ENCODE measurements around the gene HIVEP2. TPM values are rescaled to one million over a fixed set of nuclear protein-coding genes. Genes with fewer than 3 reads are reported as not detected.

The HIVEP2 gene
- total RNA-seq, 1 experiment from 2014 or later, result 4.2 TPM

DNA sequence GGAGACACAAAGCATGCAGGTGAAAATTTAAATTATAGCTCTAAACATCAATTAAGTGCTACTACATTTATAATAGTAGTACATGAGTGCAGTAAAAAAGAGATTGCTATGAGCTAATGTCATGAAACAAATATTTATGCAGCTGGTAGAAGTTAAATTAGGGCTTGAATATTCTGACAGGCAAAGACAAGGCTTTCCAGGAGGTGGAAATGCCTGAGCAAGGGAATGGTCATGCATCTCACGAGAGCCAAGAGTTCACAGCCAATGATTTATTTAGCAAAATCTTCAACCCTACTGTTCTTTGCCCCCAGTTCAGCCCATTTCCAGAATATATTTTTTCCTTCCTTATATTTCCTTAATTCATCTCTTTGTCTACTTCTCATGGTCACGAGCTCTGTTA lies 128.9 kb downstream of the HIVEP2 start:
- no peak overlapping the region for H3K56ac ChIP-seq (ENCODE audit: insufficient read length, low read depth, low read length)
- no peak overlapping the region for H4K8ac ChIP-seq (replicated peaks; ENCODE audit: insufficient read length, low read depth, low read length)
- no peak overlapping the region for H2AFZ ChIP-seq (ENCODE audit: low read length)
- 100% methylated on average over 1 of the region's 2 CpGs for WGBS (ENCODE audit: extremely low coverage, insufficient read length, low lambda C conversion rate)
- no peak overlapping the region for H2BK120ac ChIP-seq (ENCODE audit: low read depth, low read length, poor library complexity, severe bottlenecking)
- no peak overlapping the region for H3K9ac ChIP-seq (ENCODE audit: extremely low read depth, insufficient read length, low read length)
- no peaks in the 10 kb centered on the region for H3K9me3 ChIP-seq (ENCODE audit: control insufficient read depth, low read depth, low read length)
- no peak overlapping the region for H3K23ac ChIP-seq (ENCODE audit: insufficient read length, low read depth, low read length)
- H3K4me3 Mint-ChIP-seq, result no peak overlapping the region
- no peaks in the 10 kb centered on the region for H3K23me2 ChIP-seq (ENCODE audit: insufficient read length, low read depth, low read length, poor library complexity, severe bottlenecking)
- no peak overlapping the region for H3K18ac ChIP-seq (ENCODE audit: insufficient read length, low read depth, low read length)
- no peak overlapping the region for H3K4ac ChIP-seq (ENCODE audit: low read depth, low read length)
- no peak overlapping the region for H3K4me2 ChIP-seq (ENCODE audit: insufficient read depth, insufficient read length, low read length)
- H3K14ac ChIP-seq (ENCODE audit: insufficient read depth, low read length), result no peak overlapping the region
- no peaks in the 10 kb centered on the region for H3K27me3 Mint-ChIP-seq (ENCODE audit: low read depth)
- H2BK5ac ChIP-seq (ENCODE audit: insufficient read length, low read length), result no peak overlapping the region
- H4K20me1 ChIP-seq (ENCODE audit: control insufficient read depth, insufficient read depth, insufficient read length), result no peaks in the 10 kb centered on the region
- H3K27me3 ChIP-seq (ENCODE audit: insufficient read depth, low read length), result no peaks in the 10 kb centered on the region
- H3K79me2 ChIP-seq (ENCODE audit: insufficient read depth, low read length), result no peaks in the 10 kb centered on the region
- H3K27ac ChIP-seq (ENCODE audit: insufficient read length, low read depth, low read length), result no peak overlapping the region
- no peaks in the 10 kb centered on the region for H3K9me3 Mint-ChIP-seq
- H3K4me1 Mint-ChIP-seq, result peaks cover 14 to 23% of the 10 kb centered on the region in 2 experiments
- H2BK12ac ChIP-seq (ENCODE audit: insufficient read length, low read depth, low read length), result no peak overlapping the region
- no peak overlapping the region for H4K91ac ChIP-seq (ENCODE audit: insufficient read length, low read depth, low read length)
- no peak for DNase-seq
- H2BK15ac ChIP-seq (ENCODE audit: low read depth, low read length), result no peak overlapping the region
- H3K79me1 ChIP-seq (ENCODE audit: insufficient read depth, low read depth, low read length, poor library complexity, severe bottlenecking), result no peaks in the 10 kb centered on the region
- no peak overlapping the region for H2AK5ac ChIP-seq (ENCODE audit: insufficient read length, low read length)
- TF ChIP-seq, protein P1, sequence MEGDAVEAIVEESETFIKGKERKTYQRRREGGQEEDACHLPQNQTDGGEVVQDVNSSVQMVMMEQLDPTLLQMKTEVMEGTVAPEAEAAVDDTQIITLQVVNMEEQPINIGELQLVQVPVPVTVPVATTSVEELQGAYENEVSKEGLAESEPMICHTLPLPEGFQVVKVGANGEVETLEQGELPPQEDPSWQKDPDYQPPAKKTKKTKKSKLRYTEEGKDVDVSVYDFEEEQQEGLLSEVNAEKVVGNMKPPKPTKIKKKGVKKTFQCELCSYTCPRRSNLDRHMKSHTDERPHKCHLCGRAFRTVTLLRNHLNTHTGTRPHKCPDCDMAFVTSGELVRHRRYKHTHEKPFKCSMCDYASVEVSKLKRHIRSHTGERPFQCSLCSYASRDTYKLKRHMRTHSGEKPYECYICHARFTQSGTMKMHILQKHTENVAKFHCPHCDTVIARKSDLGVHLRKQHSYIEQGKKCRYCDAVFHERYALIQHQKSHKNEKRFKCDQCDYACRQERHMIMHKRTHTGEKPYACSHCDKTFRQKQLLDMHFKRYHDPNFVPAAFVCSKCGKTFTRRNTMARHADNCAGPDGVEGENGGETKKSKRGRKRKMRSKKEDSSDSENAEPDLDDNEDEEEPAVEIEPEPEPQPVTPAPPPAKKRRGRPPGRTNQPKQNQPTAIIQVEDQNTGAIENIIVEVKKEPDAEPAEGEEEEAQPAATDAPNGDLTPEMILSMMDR (conservative IDR thresholded peaks at IDR 0.05), result no peak
- H3K36me3 Mint-ChIP-seq (ENCODE audit: insufficient read depth in 1 of 3, low read depth in 3 of 3), result no peaks in the 10 kb centered on the region; a peak in 2 of 7 replicates
- H3T11ph ChIP-seq (ENCODE audit: low read length), result no peak overlapping the region
- H3K4me1 ChIP-seq (ENCODE audit: insufficient read depth, low read length), result peaks cover 8% of the 10 kb centered on the region; the same call in 1 of the 2 replicates
- H2BK20ac ChIP-seq (ENCODE audit: low read depth, low read length, poor library complexity, severe bottlenecking), result no peak overlapping the region
- no peak overlapping the region for H3K27ac Mint-ChIP-seq
- no peak overlapping the region for H4K5ac ChIP-seq (ENCODE audit: insufficient read length, low read depth, low read length)
